Osteocyte (in vitro differentiated cells): ENCODE results near the gene SFTPD. TPM values are rescaled to one million over a fixed set of nuclear protein-coding genes. Genes with fewer than 3 reads are reported as not detected.
A peak's percentile ranks its signal among the peaks of the same experiment; 100 is the strongest.
"Not testable (repeated sequence)": the region's sequence is repeated elsewhere in the genome, so short reads cannot be mapped to it uniquely, and the experiment has no call there.

ENCODE experiments used
- DNase-seq: peaks from one replicate; pipeline ENCODE4 v3.0.0; 2021; ENCODE audit warnings: mixed read lengths; ENCODE audit not compliant: unreplicated experiment; ENCODE audit errors: extremely low spot score
- H3K27ac Mint-ChIP-seq: one replicate; pipeline ENCODE4 v1.8.0; 2021; ENCODE audit warnings: mild to moderate bottlenecking, mixed read lengths; ENCODE audit not compliant: unreplicated experiment
- H3K27me3 Mint-ChIP-seq: one replicate; pipeline ENCODE4 v1.8.0; 2021; ENCODE audit warnings: mixed read lengths; ENCODE audit not compliant: unreplicated experiment
- H3K36me3 Mint-ChIP-seq: one replicate; pipeline ENCODE4 v1.8.0; 2021; ENCODE audit warnings: mixed read lengths; ENCODE audit not compliant: unreplicated experiment
- H3K4me1 Mint-ChIP-seq: one replicate; pipeline ENCODE4 v1.8.0; 2021; ENCODE audit warnings: mixed read lengths; ENCODE audit not compliant: unreplicated experiment
- H3K4me3 Mint-ChIP-seq: one replicate; pipeline ENCODE4 v1.8.0; 2021; ENCODE audit warnings: mild to moderate bottlenecking, moderate library complexity, mixed read lengths; ENCODE audit not compliant: unreplicated experiment
- H3K9me3 Mint-ChIP-seq: one replicate; pipeline ENCODE4 v1.8.0; 2021; ENCODE audit warnings: mixed read lengths; ENCODE audit not compliant: unreplicated experiment
- total RNA-seq: library from RNA; stranded (reverse); gene quantifications from 2 replicates; pipeline ENCODE4 v1.2.1, GENCODE V29; 2021
- TF ChIP-seq, protein P1 (sequence below): fragments of 200-600 bp; sonication (generic); IDR thresholded peaks from 2 replicates; pipeline ENCODE4 v1.5.0; 2021; ENCODE audit warnings: antibody characterized with exemption, mild to moderate bottlenecking, moderate library complexity

The SFTPD gene
- total RNA-seq, 1 donor from 2014 or later: 0.35 TPM

DNA sequence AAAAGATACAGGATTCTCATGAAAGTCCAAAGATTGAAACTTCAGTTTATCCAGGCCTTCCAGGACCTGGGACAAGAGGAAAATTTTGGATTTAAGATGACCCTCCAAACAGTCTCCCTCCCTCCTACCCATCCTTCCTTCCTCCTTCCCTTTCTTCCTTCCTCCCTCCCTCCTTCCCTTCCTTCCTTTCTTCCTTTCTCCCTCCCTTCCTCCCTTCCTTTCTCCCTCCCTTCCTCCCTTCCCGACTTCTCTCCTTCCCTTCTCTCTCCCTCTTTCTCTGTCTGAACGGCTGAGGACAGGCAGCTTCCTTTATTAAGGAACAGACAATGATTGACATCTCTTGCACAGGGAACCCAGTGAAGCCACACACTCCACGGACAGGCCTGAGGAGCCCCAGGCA, 23.3 kb downstream of the SFTPD start:
- DNase-seq: no peak
- H3K9me3 Mint-ChIP-seq: no peaks in the 10 kb centered on the region
- no peaks in the 10 kb centered on the region for H3K36me3 Mint-ChIP-seq
- no peak overlapping the region for H3K27ac Mint-ChIP-seq
- peaks cover 15% of the 10 kb centered on the region for H3K27me3 Mint-ChIP-seq
- no peak overlapping the region for H3K4me3 Mint-ChIP-seq
- TF ChIP-seq, protein P1, sequence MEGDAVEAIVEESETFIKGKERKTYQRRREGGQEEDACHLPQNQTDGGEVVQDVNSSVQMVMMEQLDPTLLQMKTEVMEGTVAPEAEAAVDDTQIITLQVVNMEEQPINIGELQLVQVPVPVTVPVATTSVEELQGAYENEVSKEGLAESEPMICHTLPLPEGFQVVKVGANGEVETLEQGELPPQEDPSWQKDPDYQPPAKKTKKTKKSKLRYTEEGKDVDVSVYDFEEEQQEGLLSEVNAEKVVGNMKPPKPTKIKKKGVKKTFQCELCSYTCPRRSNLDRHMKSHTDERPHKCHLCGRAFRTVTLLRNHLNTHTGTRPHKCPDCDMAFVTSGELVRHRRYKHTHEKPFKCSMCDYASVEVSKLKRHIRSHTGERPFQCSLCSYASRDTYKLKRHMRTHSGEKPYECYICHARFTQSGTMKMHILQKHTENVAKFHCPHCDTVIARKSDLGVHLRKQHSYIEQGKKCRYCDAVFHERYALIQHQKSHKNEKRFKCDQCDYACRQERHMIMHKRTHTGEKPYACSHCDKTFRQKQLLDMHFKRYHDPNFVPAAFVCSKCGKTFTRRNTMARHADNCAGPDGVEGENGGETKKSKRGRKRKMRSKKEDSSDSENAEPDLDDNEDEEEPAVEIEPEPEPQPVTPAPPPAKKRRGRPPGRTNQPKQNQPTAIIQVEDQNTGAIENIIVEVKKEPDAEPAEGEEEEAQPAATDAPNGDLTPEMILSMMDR: no peak
- no peaks in the 10 kb centered on the region for H3K4me1 Mint-ChIP-seq

DNA sequence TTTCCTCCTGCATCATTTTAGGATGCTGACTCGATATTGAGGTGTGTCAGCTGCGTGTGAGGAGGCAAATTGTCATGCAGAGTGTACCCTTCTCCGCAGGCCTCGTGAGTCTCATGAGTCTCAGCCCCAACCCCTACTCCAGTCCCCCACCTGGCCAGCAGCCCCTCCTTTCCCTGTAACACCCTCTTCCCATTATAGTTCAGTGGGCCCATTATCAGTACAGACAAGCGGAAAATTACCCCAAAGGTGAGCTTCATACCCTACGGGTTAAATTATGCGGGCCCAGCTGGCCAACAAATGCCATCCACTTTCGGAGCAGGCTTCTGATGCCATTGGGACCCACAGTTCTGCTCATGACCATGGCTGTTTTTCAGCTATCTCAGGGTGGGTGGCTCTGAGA, 25.2 kb downstream of the SFTPD start:
- Mint-ChIP-seq H3K9me3 (no peaks in the 10 kb centered on the region), H3K36me3 (no peaks in the 10 kb centered on the region), H3K4me3 (no peak overlapping the region), H3K27ac (no peak overlapping the region), H3K27me3 (peaks cover 4% of the 10 kb centered on the region), H3K4me1 (no peaks in the 10 kb centered on the region)
- TF ChIP-seq, protein P1: no peak
- DNase-seq: peak; percentile 57

DNA sequence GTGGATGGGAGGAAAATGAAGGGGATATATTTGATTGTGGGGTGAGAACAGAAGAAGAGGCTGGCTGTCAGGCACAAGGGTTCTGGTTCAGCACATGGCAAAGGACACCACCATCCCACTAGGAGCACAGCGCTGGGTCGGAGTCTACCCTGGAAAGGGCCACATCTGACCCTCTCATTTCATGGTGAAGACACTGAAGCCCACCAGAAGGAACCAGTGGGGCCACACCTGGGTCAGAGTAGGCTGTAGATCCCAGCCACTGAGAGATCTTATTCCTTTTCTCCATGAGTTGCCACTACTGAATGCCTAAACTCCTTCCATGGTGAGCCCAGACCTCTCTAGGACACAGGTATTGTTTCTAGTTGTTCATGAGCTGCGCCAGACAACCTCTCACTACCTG, 25.8 kb downstream of the SFTPD start:
- Mint-ChIP-seq H3K4me1 (no peaks in the 10 kb centered on the region), H3K9me3 (no peaks in the 10 kb centered on the region), H3K36me3 (no peaks in the 10 kb centered on the region), H3K27ac (no peak overlapping the region), H3K4me3 (no peak overlapping the region), H3K27me3 (peaks cover 4% of the 10 kb centered on the region)
- DNase-seq: peak; percentile 71
- TF ChIP-seq, protein P1: no peak

DNA sequence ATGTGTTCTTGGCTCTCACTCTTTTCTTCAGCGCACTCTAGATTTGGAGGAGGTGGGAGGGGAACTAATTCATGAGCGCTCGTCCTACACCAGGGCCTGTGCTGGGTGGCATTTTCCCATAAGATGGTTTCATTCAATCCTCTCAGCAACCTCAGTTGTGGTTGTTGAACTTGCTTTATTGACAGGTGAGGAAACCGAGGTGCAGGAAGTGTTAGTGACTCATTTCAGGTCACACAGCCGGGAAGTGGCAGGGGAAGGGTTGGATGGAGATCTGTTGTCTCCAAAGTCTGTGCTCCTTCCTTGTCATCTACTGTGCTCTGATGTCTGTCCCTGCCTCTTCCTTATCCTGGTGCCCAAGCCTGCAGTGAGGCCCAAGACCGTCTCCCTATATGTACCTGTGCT, 26.9 kb downstream of the SFTPD start:
- H3K27ac Mint-ChIP-seq, H3K4me3 Mint-ChIP-seq, DNase-seq, H3K27me3 Mint-ChIP-seq, H3K4me1 Mint-ChIP-seq, H3K9me3 Mint-ChIP-seq, H3K36me3 Mint-ChIP-seq: not testable (repeated sequence)

DNA sequence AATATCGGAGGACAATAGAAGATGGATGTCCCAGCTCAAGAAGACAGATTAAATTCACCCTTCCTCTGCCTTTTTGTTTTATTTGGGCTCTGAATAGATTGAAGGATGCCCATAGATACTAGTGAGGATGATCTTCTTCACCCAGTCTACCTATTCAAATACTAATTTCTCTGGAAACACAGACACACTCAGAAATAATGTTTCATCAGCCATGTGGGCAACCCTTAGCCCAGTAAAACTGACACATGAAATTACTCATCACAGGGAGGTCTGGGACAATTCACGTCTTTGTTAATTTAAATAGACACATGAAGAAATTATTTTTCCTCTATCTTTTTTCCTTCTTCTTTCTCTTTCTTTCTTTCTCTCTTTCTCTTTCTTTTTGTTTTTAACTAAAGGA, 33.1 kb downstream of the SFTPD start:
- H3K27me3 Mint-ChIP-seq: peaks cover 12% of the 10 kb centered on the region

DNA sequence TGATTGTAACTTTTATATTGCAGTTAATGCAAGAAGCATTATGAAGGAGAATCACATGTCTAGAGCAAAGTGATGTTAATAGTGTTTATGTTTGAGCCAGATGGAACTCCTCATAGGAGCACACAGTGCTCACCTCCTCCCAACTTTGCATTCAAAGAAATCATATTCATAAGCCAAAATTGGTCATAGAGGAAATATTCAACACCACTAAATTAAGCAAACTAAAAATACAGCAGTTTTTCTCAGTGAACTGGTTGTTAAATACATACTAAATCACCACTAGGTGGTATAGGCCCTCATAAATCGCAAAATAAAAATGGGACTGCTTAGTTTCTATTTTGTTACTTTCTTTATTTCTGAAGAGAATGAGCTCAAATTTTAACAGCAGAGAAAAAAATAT, 34.4 kb downstream of the SFTPD start:
- H3K4me1 Mint-ChIP-seq, H3K27ac Mint-ChIP-seq, H3K36me3 Mint-ChIP-seq, H3K9me3 Mint-ChIP-seq, H3K4me3 Mint-ChIP-seq, DNase-seq: not testable (repeated sequence)
- TF ChIP-seq, protein P1: peak; percentile 54
- peaks cover 13% of the 10 kb centered on the region for H3K27me3 Mint-ChIP-seq

More for the DNA sequence above, 33.1 kb downstream of the SFTPD start:
- not testable (repeated sequence) for H3K27ac Mint-ChIP-seq, H3K4me1 Mint-ChIP-seq, DNase-seq, H3K36me3 Mint-ChIP-seq, H3K9me3 Mint-ChIP-seq, H3K4me3 Mint-ChIP-seq
